HepG2 (cell line): ENCODE data around the gene ARID5B. TPM values are rescaled to one million over a fixed set of nuclear protein-coding genes. Genes with fewer than 3 reads are reported as not detected.
A peak's percentile ranks its signal among the peaks of the same experiment; 100 is the strongest.

Source experiments
- CSRNP1 ChIP-seq: sonication (generic); formaldehyde crosslinking; IDR thresholded peaks from 2 replicates; pipeline ENCODE4 v1.8.1; 2023; ENCODE audit warnings: mild to moderate bottlenecking, missing genetic modification reagents
- E2F5 ChIP-seq: sonication (generic); formaldehyde crosslinking; conservative IDR thresholded peaks from 2 replicates; pipeline ENCODE4 v1.4.0; 2020; ENCODE audit warnings: missing genetic modification reagents
- HNRNPH1 ChIP-seq: fragments of 200-400 bp; formaldehyde crosslinking; optimal IDR thresholded peaks from 2 replicates; pipeline ENCODE3; 2017; ENCODE audit warnings: mild to moderate bottlenecking, low read depth, low read length
- NFAT5 ChIP-seq: sonication (generic); formaldehyde crosslinking; IDR thresholded peaks from 2 replicates; pipeline ENCODE4 v1.4.0; 2020; ENCODE audit warnings: missing genetic modification reagents
- PCBP2 ChIP-seq: fragments of 200-400 bp; formaldehyde crosslinking; optimal IDR thresholded peaks from 2 replicates; pipeline ENCODE3; 2018; ENCODE audit warnings: low read length, low read depth; ENCODE audit not compliant: poor library complexity, severe bottlenecking
- PHF8 ChIP-seq: sonication (generic); formaldehyde crosslinking; IDR thresholded peaks from 2 replicates; pipeline ENCODE4 v1.5.0; 2020; ENCODE audit warnings: missing genetic modification reagents
- TAF15 ChIP-seq: fragments of 200-400 bp; formaldehyde crosslinking; IDR thresholded peaks from one replicate; pipeline ENCODE4 v1.6.1; 2018; ENCODE audit warnings: mild to moderate bottlenecking, low read depth, low read length; ENCODE audit not compliant: poor library complexity, severe bottlenecking
- TBL1XR1 ChIP-seq: fragments of 150-350 bp; IDR thresholded peaks from 2 replicates; pipeline ENCODE4 v1.6.1; 2014; ENCODE audit warnings: borderline replicate concordance, low read length; ENCODE audit not compliant: partially characterized antibody
- ZFP41 ChIP-seq: sonication (generic); formaldehyde crosslinking; IDR thresholded peaks from 2 replicates; pipeline ENCODE4 v1.4.0; 2020; ENCODE audit warnings: mild to moderate bottlenecking, missing genetic modification reagents, borderline replicate concordance
- ZNF616 ChIP-seq: sonication (generic); formaldehyde crosslinking; IDR thresholded peaks from 2 replicates; pipeline ENCODE4 v1.5.0; 2020; ENCODE audit warnings: low read depth, mild to moderate bottlenecking, missing genetic modification reagents
- ZNF687 ChIP-seq: sonication (generic); formaldehyde crosslinking; IDR thresholded peaks from 2 replicates; pipeline ENCODE4 v1.5.1; 2020; ENCODE audit warnings: mild to moderate bottlenecking, missing genetic modification reagents, moderate library complexity
- ZNF788 ChIP-seq: sonication (generic); formaldehyde crosslinking; IDR thresholded peaks from 2 replicates; pipeline ENCODE4 v1.5.0; 2020; ENCODE audit warnings: mild to moderate bottlenecking, missing genetic modification reagents, borderline replicate concordance
- polyA plus RNA-seq, 8 experiments: library from polyadenylated mRNA; depleted of rRNA in 3 of 8; stranded (reverse) in 7 of 8; unstranded in 1 of 8; fragments of >200 nt; fragmentation: Illumina TruSeq in 4 of 8; extraction: Trizol in 4 of 8; gene quantifications; 2 replicates each; pipeline versions ENCODE4 v1.2.1 to v1.2.3, GENCODE V29; 2011 to 2016; ENCODE audit warnings: low read depth in 4 of 8, missing spikeins in 1 of 8, mixed read lengths in 1 of 8; ENCODE audit not compliant: insufficient read depth in 1 of 8
- total RNA-seq, 5 experiments: library from RNA; depleted of rRNA; stranded (reverse); fragments of >200 nt; fragmentation: Illumina TruSeq; extraction: Trizol; gene quantifications; 2 replicates each; pipeline ENCODE4 v1.2.3, GENCODE V29; 2016; ENCODE audit warnings: low read depth in 1 of 5

The ARID5B gene
- total and polyA plus RNA-seq, 2 of the 13 experiments (the other 11 are each of a cell fraction or from before 2014, with no cell fraction given) = 6.2 to 21.1 TPM

- TF ChIP-seq CSRNP1 = peak; percentile 93
- TF ChIP-seq NFAT5 (CRISPR knock-in tag) = peak; percentile 75; the same call in 1 of the 2 replicates
- TF ChIP-seq HNRNPH1 = no peak
- TF ChIP-seq TBL1XR1 = peak; percentile 17
- TF ChIP-seq E2F5 = no peak
- peak; percentile 52 for TF ChIP-seq PHF8 (CRISPR knock-in tag)
- no peak for TF ChIP-seq PCBP2
- no peak for TF ChIP-seq ZFP41 (CRISPR knock-in tag)
- peak; percentile 100 for TF ChIP-seq ZNF687
- peak; percentile 88; the same call in 1 of the 2 replicates for TF ChIP-seq ZNF788
- 0 out of 2 replicates have a peak, but pooled peaks have one; percentile 42 for TF ChIP-seq ZNF616 (CRISPR knock-in tag)
- no peak for TF ChIP-seq TAF15
Measured at GRCh38 chr10:62048919-62049623, 147.6 kb downstream of the ARID5B start (continued).
